ENCODE results near the gene BABAM2.
A peak's percentile ranks its signal among the peaks of the same experiment; 100 is the strongest.
"Not testable (repeated sequence)": the region's sequence is repeated elsewhere in the genome, so short reads cannot be mapped to it uniquely, and the experiment has no call there.

Gene BABAM2

DNA sequence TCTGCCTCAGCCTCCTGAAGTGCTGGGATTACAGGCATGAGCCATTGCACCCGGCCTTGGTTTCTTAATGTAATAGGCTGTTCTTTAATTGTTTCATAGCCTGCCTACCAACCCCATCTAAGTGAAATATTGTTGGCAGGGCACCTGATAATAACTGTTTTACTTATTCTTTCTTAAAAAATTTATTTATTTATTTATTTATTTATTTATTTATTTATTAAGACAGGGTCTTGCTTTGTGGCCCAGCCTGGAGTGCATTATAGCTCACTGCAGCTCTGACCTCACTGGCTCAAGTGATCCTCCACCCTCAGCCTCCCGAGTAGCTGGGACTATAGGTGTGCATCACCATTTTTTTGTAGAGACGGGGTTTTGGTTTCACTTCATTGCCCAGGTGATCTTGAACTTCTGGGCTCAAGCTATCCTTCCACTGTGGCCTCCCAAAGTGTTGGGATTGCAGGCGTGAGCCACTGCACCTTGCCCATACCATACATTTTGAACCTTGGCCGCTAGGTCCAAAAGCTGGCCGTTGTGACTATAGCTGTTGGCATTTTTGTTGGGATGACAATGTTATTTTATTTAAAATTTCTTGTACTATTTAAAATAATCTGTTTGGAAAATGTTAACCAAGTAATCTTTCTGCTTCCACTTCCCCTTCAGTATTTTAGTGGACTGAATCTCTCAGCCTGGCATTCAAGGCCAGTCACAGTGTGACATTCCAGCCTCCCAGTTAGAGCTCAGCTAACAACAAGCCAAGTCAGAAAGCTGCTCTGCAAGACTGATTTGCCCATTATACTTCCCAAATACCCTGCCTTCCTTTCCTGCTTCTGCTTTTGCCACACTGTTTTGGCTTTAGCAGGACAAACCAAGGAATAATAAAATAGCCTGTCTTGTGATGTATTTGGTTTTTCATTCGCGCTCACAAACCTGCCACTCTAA lies 52.4 kb downstream of the BABAM2 start:
- no peak for DNase-seq (ENCODE audit: low read depth, low spot score)

- DNase-seq (ENCODE audit: low read depth, low spot score) = no peak
Measured at GRCh38 chr2:27946530-27947060, 56.1 kb downstream of the BABAM2 start.

- no peak for DNase-seq (ENCODE audit: low read depth, low spot score)
Measured at GRCh38 chr2:27952070-27952469, 61.5 kb downstream of the BABAM2 start.

DNA sequence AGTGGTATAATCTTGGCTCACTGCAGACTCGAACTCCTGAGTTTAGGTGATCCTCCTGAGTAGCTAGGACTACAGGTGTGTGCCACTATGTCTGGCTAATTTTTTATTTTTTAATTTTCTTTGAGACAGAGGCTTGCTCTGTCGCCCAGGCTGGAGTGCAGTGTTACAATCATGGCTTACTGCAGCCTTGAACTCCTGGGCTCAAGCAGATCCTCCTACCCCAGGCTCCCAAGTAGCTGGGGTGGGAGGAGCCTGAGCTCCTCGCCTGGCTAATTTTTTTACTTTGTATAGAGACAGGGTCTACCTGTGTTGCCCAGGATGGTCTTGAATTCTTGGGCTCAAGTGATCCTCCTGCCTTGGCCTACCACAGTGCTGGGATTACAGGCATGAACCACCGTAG lies 62.5 kb downstream of the BABAM2 start:
- DNase-seq (ENCODE audit: low read depth, low spot score) = no peak

DNA sequence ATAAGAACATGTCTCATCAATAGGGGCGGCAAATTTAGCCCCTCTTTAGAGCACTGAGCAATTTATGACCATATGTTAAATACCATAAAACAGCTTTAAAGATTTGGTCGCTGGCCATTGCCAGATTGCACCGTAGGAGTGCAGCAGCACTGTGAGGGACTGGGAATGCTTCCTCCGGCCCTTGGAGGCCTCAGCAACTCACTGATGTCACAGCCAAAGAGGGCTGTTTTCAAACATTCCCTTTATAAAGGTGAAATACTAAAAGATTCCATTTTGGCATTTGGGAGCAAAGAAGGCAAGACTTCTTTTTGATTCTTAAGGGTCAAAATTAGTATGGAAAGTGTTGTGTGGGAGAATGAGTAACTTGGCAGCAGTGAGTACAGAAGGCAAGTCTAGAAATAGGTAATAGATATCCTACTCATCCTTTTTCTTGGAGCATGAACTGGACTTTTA lies 63.7 kb downstream of the BABAM2 start:
- DNase-seq (ENCODE audit: low read depth, low spot score) = no peak

GRCh38 chr2:27954771-27955383 lies 64.3 kb downstream of the BABAM2 start:
- peak; percentile 11 for DNase-seq (ENCODE audit: low read depth, low spot score)

DNA sequence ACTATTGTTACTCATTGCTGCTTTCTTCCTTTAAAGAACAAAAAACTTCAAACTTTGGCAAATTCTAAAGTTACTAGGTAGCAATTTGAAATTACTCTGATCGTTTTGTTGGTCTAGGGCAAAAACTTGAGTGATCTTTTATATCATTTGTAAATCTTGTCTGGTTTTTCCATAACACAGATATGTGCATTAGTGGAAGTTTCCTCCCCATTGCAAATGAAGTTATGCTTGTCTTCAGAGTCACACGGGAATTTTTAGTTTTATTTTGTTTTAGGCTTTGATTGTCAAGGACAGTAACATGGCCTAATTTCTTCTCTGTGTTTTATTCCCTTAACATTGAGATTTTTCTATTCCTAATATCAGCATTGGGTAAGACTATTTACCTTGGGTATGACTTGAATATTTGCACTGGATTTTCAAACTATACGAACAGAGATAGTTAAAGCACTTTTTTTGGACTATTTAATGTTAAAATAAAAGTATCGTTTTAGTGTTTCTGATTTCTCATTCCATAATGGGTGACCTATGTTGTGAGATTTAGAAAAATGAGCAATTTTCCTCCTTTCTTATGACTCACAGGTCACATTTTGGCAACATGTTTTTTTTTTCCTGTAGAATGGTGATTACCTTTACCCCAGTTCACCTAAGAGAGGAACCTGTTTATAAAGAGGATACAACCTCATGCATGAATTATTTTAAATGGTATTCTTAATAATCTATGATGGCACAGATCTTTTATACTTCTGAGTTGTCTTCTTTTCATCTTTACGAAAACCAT lies 65.0 kb downstream of the BABAM2 start:
- DNase-seq (ENCODE audit: low read depth, low spot score) = no peak

GRCh38 chr2:27956888-27957287 lies 66.4 kb downstream of the BABAM2 start:
- no peak for DNase-seq (ENCODE audit: low read depth, low spot score)

DNA sequence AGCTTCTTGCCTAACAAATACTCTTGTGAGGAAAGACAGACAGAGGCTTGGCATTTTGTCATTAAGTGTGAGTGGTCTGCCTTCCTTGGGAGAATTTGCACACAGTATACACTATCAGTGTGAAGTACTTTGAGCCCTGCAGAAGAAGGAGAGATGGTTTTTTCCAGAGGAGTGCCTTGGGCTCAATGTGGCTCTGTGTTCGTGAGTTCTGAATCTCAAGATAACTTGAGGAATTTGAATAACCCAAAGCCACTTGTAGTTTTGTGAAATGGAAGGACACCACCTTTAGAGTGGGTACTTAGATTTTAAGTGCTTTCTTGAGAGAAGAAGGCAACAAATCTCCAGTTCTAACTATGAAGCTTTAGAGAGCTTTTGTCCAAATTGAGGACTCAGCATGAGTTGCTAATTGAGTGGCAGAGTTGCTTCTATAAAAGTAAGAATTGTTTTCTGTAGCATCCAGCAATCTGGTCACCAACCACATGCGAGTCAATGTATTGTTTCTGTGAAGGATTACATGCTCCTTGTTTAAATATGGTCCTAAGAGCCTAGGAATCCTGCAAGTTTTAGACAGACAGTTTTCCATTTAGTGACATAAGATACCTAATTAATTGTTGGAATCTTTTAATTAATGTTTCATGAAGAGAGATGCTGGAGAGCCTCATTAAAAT lies 68.3 kb downstream of the BABAM2 start:
- no peak for DNase-seq (ENCODE audit: low read depth, low spot score)

- no peak for DNase-seq (ENCODE audit: low read depth, low spot score)
Measured at GRCh38 chr2:27959496-27959895, 69.0 kb downstream of the BABAM2 start.

- DNase-seq (ENCODE audit: low read depth, low spot score) = no peak
Measured at GRCh38 chr2:27960237-27960912, 69.8 kb downstream of the BABAM2 start.

- no peak for DNase-seq (ENCODE audit: low read depth, low spot score)
Measured at GRCh38 chr2:27962006-27962405, 71.5 kb downstream of the BABAM2 start.

- no peak for DNase-seq (ENCODE audit: low read depth, low spot score)
Measured at GRCh38 chr2:27963472-27963871, 72.9 kb downstream of the BABAM2 start.

DNA sequence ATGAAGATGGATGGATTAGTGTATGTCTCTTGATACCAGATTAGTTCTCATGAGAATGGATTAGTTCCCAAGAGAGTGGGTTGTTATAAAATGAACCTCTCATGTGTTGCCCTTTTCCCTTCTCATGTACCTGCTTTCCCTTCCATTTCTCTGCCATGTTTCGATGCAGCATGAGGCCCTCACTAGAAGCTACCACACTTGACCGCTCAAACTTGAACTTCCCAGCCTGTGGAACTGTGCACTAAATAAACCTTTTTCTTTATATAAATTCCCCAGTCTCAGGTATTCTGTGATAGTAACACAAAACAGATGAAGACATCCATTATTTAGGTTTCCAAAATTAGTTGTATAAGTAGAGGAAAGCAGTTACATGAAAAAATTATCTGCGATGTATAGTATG lies 73.5 kb downstream of the BABAM2 start:
- DNase-seq (ENCODE audit: low read depth, low spot score) = no peak

DNA sequence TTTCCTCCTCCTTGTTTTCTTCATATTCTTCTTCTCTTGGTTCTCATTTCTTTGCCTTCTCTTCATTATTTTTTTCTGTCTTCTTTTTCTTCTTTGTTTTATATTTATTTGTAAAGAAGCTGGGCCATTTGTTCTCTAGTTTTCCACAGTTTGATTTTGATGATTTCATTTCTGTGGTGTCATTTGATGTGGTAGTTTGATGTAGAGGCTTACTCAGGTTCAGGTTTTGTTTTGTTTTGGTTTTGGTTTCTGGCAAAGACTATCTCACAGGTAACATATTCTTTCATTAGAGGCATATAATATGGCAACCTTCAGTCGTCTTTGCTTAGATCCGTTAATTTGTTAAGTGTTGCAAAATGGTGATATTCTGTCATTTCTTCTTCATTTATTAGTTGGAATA lies 75.3 kb downstream of the BABAM2 start:
- DNase-seq (ENCODE audit: low read depth, low spot score) = no peak

DNA sequence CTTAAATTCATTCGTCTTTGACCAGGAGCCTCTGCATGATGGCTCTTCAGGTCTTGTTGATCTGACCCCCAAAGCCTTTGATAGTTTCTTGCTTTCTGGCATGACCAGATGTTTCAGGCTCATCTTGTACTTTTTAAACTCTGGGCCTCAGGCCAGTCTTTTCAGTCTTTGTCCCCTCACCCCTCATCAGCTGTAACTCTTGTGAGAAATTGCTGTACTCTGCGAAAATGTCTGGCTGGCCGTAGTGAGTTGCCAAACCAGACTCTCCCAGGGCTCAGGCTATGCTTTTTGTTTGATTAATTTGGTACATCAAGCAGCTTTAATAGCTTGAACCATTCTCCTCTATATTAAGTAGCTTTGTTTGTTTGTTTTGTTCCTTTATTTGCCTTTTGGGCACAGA lies 75.9 kb downstream of the BABAM2 start:
- no peak for DNase-seq (ENCODE audit: low read depth, low spot score)

GRCh38 chr2:27967076-27967475 lies 76.5 kb downstream of the BABAM2 start:
- no peak for DNase-seq (ENCODE audit: low read depth, low spot score)

GRCh38 chr2:27968045-27968444 lies 77.5 kb downstream of the BABAM2 start:
- not testable (repeated sequence) for DNase-seq (ENCODE audit: low read depth, low spot score)

- DNase-seq (ENCODE audit: low read depth, low spot score) = not testable (repeated sequence)
Measured at GRCh38 chr2:27968957-27969356, 78.4 kb downstream of the BABAM2 start.

- no peak for DNase-seq (ENCODE audit: low read depth, low spot score)
Measured at GRCh38 chr2:27972311-27972710, 81.8 kb downstream of the BABAM2 start.

- no peak for DNase-seq (ENCODE audit: low read depth, low spot score)
Measured at GRCh38 chr2:27973592-27973991, 83.1 kb downstream of the BABAM2 start.

Data from activated naive CD8-positive, alpha-beta T cell treated with anti-CD3 and anti-CD28 coated beads, Interleukin-2, amount 50 U/mL, for 16 hours (primary cell).